ACC112 (cell line): Measurements from ENCODE around the gene F2.

Experiments used
- H2AFZ ChIP-seq: fragments of 200-600 bp; sonication (generic); one replicate; pipeline ENCODE4 v1.6.0; 2017; ENCODE audit warnings: antibody characterized with exemption, low read length; ENCODE audit not compliant: unreplicated experiment
- H3K27ac ChIP-seq: fragments of 200-600 bp; sonication (generic); 2 replicates; pipeline ENCODE4 v1.5.1; 2014; ENCODE audit warnings: low read depth, mild to moderate bottlenecking, antibody characterized with exemption, low read length, moderate library complexity
- H3K27me3 ChIP-seq: fragments of 200-600 bp; sonication (generic); 2 replicates; pipeline ENCODE4 v1.6.1; 2014; ENCODE audit warnings: mild to moderate bottlenecking, antibody characterized with exemption, low read length, moderate library complexity, mixed read lengths; ENCODE audit not compliant: insufficient read depth
- H3K36me3 ChIP-seq: fragments of 200-600 bp; sonication (generic); 2 replicates; pipeline ENCODE4 v1.6.1; 2016; ENCODE audit warnings: mild to moderate bottlenecking, antibody characterized with exemption, low read length, moderate library complexity, mixed read lengths; ENCODE audit not compliant: insufficient read depth
- H3K4me1 ChIP-seq: fragments of 200-600 bp; sonication (generic); one replicate; pipeline ENCODE4 v1.6.1; 2016; ENCODE audit warnings: low read length, mixed read lengths; ENCODE audit not compliant: insufficient read depth, unreplicated experiment, control insufficient read depth
- H3K4me3 ChIP-seq: fragments of 200-600 bp; sonication (generic); 2 replicates; pipeline ENCODE4 v1.5.1; 2014; ENCODE audit warnings: mild to moderate bottlenecking, low read depth, low read length
- H3K79me2 ChIP-seq: fragments of 200-600 bp; sonication (generic); one replicate; pipeline ENCODE4 v1.6.0; 2016; ENCODE audit warnings: low read length; ENCODE audit not compliant: control insufficient read depth, unreplicated experiment, insufficient read depth

Gene F2

GRCh38 chr11:46743693-46744339 is 24.8 kb downstream of the F2 start:
- Histone ChIP-seq H3K36me3 (peaks cover 36% of the 10 kb centered on the region), H3K27ac (no peak overlapping the region)

GRCh38 chr11:46745328-46745727 is 26.3 kb downstream of the F2 start:
- no peak overlapping the region for H3K27ac ChIP-seq
- H3K36me3 ChIP-seq, result peaks cover 42% of the 10 kb centered on the region

More at GRCh38 chr11:46743693-46744339, 24.8 kb downstream of the F2 start:
- Histone ChIP-seq H3K4me3 (no peak overlapping the region), H3K27me3 (no peaks in the 10 kb centered on the region), H2AFZ (no peak overlapping the region), H3K4me1 (no peaks in the 10 kb centered on the region), H3K79me2 (no peaks in the 10 kb centered on the region)

DNA sequence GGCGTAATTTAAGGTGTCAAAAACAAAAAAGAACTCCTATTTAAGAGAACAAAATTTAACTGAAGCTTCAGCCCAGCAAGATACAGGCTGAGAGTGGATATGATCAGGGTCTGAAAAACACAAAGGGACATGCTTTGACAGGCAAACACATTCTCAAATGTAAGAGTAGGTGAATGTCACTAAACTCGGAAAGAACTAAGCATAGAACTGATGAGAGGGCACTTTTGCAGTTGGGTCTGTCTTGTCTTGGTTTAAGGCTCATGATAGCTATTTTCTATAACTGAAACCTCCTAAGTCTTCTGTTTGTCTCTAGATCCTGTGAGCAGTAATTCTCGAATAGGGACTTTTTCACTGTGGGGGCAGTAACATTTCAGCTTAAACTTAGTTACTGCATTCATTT is 27.0 kb downstream of the F2 start:
- Histone ChIP-seq H3K4me1 (no peaks in the 10 kb centered on the region), H3K36me3 (peaks cover 49% of the 10 kb centered on the region), H3K79me2 (no peaks in the 10 kb centered on the region), H3K4me3 (no peak overlapping the region), H3K27me3 (no peaks in the 10 kb centered on the region), H2AFZ (no peak overlapping the region), H3K27ac (no peak overlapping the region)

More at GRCh38 chr11:46745328-46745727, 26.3 kb downstream of the F2 start:
- Histone ChIP-seq H3K79me2 (no peaks in the 10 kb centered on the region), H2AFZ (no peak overlapping the region), H3K27me3 (no peaks in the 10 kb centered on the region), H3K4me1 (no peaks in the 10 kb centered on the region), H3K4me3 (no peak overlapping the region)

DNA sequence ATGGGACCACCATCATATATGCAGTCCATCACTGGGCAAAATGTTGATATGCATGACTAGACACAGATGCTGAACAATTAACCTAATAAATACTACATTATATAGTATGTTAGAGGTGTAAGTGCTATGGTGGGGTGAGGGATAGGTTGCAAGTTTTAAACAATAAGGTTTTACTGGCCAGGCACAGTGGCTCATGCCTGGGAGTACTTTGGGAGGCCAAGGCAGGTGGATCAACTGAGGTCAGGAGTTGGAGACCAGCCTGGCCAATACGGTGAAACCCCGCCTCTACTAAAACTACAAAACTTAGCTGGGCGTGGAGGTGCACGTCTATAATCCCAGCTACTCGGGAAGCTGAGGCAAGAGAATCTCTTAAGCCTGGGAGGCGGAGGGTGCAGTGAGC is 28.1 kb downstream of the F2 start:
- Histone ChIP-seq H3K27ac (no peak overlapping the region), H3K27me3 (no peaks in the 10 kb centered on the region), H3K36me3 (peaks cover 51% of the 10 kb centered on the region), H3K4me3 (no peak overlapping the region), H2AFZ (no peak overlapping the region), H3K79me2 (no peaks in the 10 kb centered on the region), H3K4me1 (no peaks in the 10 kb centered on the region)

- Histone ChIP-seq H3K4me3 (no peak overlapping the region), H3K36me3 (peaks cover 58% of the 10 kb centered on the region), H3K79me2 (no peaks in the 10 kb centered on the region), H3K27ac (no peak overlapping the region), H3K4me1 (no peaks in the 10 kb centered on the region), H2AFZ (no peak overlapping the region), H3K27me3 (no peaks in the 10 kb centered on the region)
Observed at GRCh38 chr11:46755962-46756361, 36.9 kb downstream of the F2 start.

DNA sequence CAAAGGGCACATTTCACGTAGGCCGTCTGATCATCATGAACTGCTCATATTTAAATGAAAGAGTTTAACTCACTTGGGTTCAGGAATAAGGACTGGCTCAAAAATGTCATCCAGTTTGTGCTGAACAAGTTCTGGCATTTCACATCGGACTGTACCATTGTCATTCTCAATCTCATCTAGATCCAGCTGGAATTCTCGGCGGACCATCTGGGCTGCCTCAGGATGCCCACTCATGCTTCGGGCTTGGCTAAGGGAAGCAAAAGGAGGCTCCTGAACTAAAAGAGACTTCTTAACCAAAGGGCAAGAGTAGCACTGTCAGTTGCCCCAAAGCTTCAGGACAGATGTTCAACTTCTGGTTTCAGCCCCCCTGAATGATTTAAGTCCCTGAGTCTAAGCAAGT is 40.2 kb downstream of the F2 start:
- H3K79me2 ChIP-seq, result no peaks in the 10 kb centered on the region
- no peaks in the 10 kb centered on the region for H3K27me3 ChIP-seq
- H3K4me3 ChIP-seq, result no peak overlapping the region
- no peak overlapping the region for H2AFZ ChIP-seq
- no peak overlapping the region for H3K27ac ChIP-seq
- peaks cover 58% of the 10 kb centered on the region for H3K36me3 ChIP-seq
- no peaks in the 10 kb centered on the region for H3K4me1 ChIP-seq

GRCh38 chr11:46760429-46761128 is 41.6 kb downstream of the F2 start:
- Histone ChIP-seq H3K4me1 (no peaks in the 10 kb centered on the region), H3K36me3 (peaks cover 57% of the 10 kb centered on the region), H3K4me3 (no peak overlapping the region), H3K27ac (no peak overlapping the region), H2AFZ (no peak overlapping the region), H3K27me3 (no peaks in the 10 kb centered on the region), H3K79me2 (no peaks in the 10 kb centered on the region)

DNA sequence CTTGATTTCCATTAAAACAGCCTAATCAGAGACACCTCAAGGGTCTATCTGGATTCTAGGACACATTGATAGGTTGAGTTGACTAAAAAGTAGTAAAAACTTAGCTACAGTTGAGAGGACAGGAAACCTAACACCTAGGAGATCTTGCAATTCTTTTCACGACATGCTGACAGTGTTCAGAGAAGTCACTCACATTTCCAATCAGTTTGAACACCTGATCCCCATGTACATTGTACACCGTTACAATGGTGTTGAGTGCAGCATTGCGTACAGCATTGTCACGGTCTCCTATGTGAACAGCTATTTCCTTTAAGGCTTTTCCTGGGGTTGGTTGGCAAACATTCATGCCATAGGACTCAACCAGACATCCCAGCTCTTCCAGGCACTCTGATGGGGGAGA is 42.8 kb downstream of the F2 start:
- Histone ChIP-seq H3K4me3 (no peak overlapping the region), H3K27me3 (no peaks in the 10 kb centered on the region), H3K27ac (no peak overlapping the region), H3K4me1 (no peaks in the 10 kb centered on the region), H3K79me2 (no peaks in the 10 kb centered on the region), H3K36me3 (peaks cover 57% of the 10 kb centered on the region), H2AFZ (no peak overlapping the region)

- Histone ChIP-seq H3K27ac (no peak overlapping the region), H3K79me2 (no peaks in the 10 kb centered on the region), H3K36me3 (peaks cover 57% of the 10 kb centered on the region), H2AFZ (no peak overlapping the region), H3K4me3 (no peak overlapping the region), H3K4me1 (no peaks in the 10 kb centered on the region), H3K27me3 (no peaks in the 10 kb centered on the region)
Observed at GRCh38 chr11:46762248-46762647, 43.2 kb downstream of the F2 start.

- H2AFZ ChIP-seq, result no peak overlapping the region
- H3K4me1 ChIP-seq, result no peaks in the 10 kb centered on the region
- no peak overlapping the region for H3K27ac ChIP-seq
- H3K4me3 ChIP-seq, result no peak overlapping the region
- peaks cover 42% of the 10 kb centered on the region for H3K36me3 ChIP-seq
- H3K79me2 ChIP-seq, result no peaks in the 10 kb centered on the region
- no peaks in the 10 kb centered on the region for H3K27me3 ChIP-seq
Observed at GRCh38 chr11:46766656-46767055, 47.6 kb downstream of the F2 start.

GRCh38 chr11:46769636-46770221 is 50.7 kb downstream of the F2 start:
- Histone ChIP-seq H3K27me3 (no peaks in the 10 kb centered on the region), H3K4me3 (no peak overlapping the region), H2AFZ (no peak overlapping the region), H3K4me1 (no peaks in the 10 kb centered on the region), H3K36me3 (peaks cover 25% of the 10 kb centered on the region), H3K27ac (no peak overlapping the region), H3K79me2 (no peaks in the 10 kb centered on the region)
